Loucy (cell line): Measurements from ENCODE around the gene FGGY.

ENCODE experiments used
- H2AFZ ChIP-seq: fragments of 200-600 bp; sonication (generic); 2 replicates; pipeline ENCODE4 v1.6.0; 2016; ENCODE audit warnings: antibody characterized with exemption, mild to moderate bottlenecking, low read length, moderate library complexity
- H3F3A ChIP-seq: fragments of 200-600 bp; 2 replicates; pipeline ENCODE4 v1.6.0; 2016; ENCODE audit warnings: antibody characterized with exemption, low read depth, mild to moderate bottlenecking
- H3K27me3 ChIP-seq: fragments of 200-600 bp; sonication (generic); 2 replicates; pipeline ENCODE4 v1.6.1; 2014; ENCODE audit warnings: low read length, mild to moderate bottlenecking; ENCODE audit not compliant: insufficient read depth, poor library complexity, severe bottlenecking
- H3K36me3 ChIP-seq: fragments of 200-600 bp; sonication (generic); 2 replicates; pipeline ENCODE4 v1.6.1; 2016; ENCODE audit warnings: low read length; ENCODE audit not compliant: insufficient read depth
- H3K4me1 ChIP-seq: fragments of 200-600 bp; sonication (generic); 2 replicates; pipeline ENCODE4 v1.5.1; 2014; ENCODE audit warnings: low read length, mild to moderate bottlenecking; ENCODE audit not compliant: insufficient read depth, poor library complexity, severe bottlenecking
- H3K4me2 ChIP-seq: fragments of 200-600 bp; sonication (generic); 2 replicates; pipeline ENCODE4 v1.6.0; 2014; ENCODE audit warnings: antibody characterized with exemption, low read length, low read depth, mild to moderate bottlenecking; ENCODE audit not compliant: poor library complexity, severe bottlenecking
- H3K4me3 ChIP-seq: fragments of 200-600 bp; sonication (generic); 2 replicates; pipeline ENCODE4 v1.5.1; 2014; ENCODE audit warnings: low read length, mild to moderate bottlenecking, mixed read lengths; ENCODE audit not compliant: poor library complexity, severe bottlenecking
- H3K79me2 ChIP-seq: fragments of 200-600 bp; sonication (generic); 2 replicates; pipeline ENCODE4 v1.6.1; 2014; ENCODE audit warnings: low read length; ENCODE audit not compliant: insufficient read depth
- H3K9ac ChIP-seq: fragments of 200-600 bp; sonication (generic); 2 replicates; pipeline ENCODE4 v1.6.0; 2014; ENCODE audit warnings: mild to moderate bottlenecking, low read depth, low read length, moderate library complexity; ENCODE audit not compliant: poor library complexity, severe bottlenecking
- H3K9me2 ChIP-seq: fragments of 200-600 bp; sonication (generic); replicated peaks from 2 replicates; pipeline ENCODE4 v1.6.1; 2016; ENCODE audit warnings: low read depth, low read length, mixed read lengths
- H3K9me3 ChIP-seq: fragments of 200-600 bp; sonication (generic); 2 replicates; pipeline ENCODE4 v1.6.1; 2014; ENCODE audit warnings: mild to moderate bottlenecking, antibody characterized with exemption, low read length, low read depth; ENCODE audit not compliant: insufficient read depth
- H4K20me1 ChIP-seq: fragments of 200-600 bp; sonication (generic); 2 replicates; pipeline ENCODE4 v1.6.0; 2014; ENCODE audit warnings: antibody characterized with exemption, low read length, mild to moderate bottlenecking; ENCODE audit not compliant: insufficient read depth, poor library complexity, severe bottlenecking
- EZH2phosphoT487 ChIP-seq: fragments of 200-600 bp; IDR thresholded peaks from 2 replicates; pipeline ENCODE4 v1.6.1; 2018; ENCODE audit warnings: antibody characterized with exemption, mild to moderate bottlenecking, moderate library complexity, borderline replicate concordance
- TF ChIP-seq, protein P1 (sequence below): fragments of 200-600 bp; sonication (generic); conservative IDR thresholded peaks from 2 replicates; pipeline ENCODE4 v1.5.1; 2014; ENCODE audit warnings: mild to moderate bottlenecking, antibody characterized with exemption, low read length

Gene FGGY

DNA sequence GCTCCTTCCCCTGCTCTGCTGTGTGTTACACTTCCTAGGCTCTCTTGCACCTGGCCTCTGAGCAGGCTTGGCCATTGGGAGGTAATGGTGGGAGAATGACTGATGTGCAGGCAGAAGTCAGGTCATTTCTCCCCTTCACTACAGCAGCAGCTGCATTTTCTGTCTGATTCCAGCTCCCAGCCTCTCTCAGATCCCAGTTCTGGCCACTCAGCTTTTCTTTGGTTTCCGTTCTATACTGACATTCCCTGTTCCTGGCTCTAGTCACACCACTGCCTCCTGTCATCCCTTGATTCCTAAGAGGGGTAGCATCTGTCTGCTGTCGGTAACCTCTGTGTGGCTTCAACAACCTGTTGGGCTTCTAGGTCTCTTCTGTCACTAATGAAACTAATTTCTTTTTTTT lies 390.2 kb downstream of the FGGY start:
- Histone ChIP-seq H3K9ac (no peak overlapping the region), H4K20me1 (no peaks in the 10 kb centered on the region), H3F3A (no peaks in the 10 kb centered on the region), H3K9me3 (no peaks in the 10 kb centered on the region), H3K27me3 (no peaks in the 10 kb centered on the region), H3K36me3 (no peaks in the 10 kb centered on the region), H2AFZ (no peak overlapping the region), H3K9me2 (no peaks in the 10 kb centered on the region), H3K4me1 (no peaks in the 10 kb centered on the region), H3K79me2 (no peaks in the 10 kb centered on the region), H3K4me3 (no peak overlapping the region), H3K4me2 (no peak overlapping the region)
- TF ChIP-seq EZH2phosphoT487: no peak
- TF ChIP-seq, protein P1, sequence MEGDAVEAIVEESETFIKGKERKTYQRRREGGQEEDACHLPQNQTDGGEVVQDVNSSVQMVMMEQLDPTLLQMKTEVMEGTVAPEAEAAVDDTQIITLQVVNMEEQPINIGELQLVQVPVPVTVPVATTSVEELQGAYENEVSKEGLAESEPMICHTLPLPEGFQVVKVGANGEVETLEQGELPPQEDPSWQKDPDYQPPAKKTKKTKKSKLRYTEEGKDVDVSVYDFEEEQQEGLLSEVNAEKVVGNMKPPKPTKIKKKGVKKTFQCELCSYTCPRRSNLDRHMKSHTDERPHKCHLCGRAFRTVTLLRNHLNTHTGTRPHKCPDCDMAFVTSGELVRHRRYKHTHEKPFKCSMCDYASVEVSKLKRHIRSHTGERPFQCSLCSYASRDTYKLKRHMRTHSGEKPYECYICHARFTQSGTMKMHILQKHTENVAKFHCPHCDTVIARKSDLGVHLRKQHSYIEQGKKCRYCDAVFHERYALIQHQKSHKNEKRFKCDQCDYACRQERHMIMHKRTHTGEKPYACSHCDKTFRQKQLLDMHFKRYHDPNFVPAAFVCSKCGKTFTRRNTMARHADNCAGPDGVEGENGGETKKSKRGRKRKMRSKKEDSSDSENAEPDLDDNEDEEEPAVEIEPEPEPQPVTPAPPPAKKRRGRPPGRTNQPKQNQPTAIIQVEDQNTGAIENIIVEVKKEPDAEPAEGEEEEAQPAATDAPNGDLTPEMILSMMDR: no peak

DNA sequence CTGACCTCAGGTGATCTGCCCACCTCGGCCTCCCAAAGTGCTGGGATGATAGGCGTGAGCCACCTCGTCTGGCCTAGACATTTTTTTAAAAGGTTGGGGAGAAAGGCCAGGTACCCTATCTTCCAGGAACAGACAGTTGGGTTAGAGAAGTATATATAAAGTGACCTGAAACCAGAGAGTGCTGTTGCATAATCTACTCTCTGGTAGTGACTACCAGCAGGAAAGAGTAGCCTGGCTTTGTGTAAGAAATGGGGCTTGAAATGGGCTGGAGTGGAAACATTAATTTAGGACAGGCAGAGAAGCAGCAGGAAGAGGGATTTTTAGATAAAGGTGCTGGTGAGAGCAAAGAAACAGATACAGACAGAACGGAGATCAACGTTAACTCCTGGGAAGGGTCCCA lies 392.1 kb downstream of the FGGY start:
- Histone ChIP-seq H3K4me2 (no peak overlapping the region), H2AFZ (no peak overlapping the region), H3K27me3 (no peaks in the 10 kb centered on the region), H3K9ac (no peak overlapping the region), H3K36me3 (no peaks in the 10 kb centered on the region), H3K4me1 (no peaks in the 10 kb centered on the region), H4K20me1 (no peaks in the 10 kb centered on the region), H3K4me3 (no peak overlapping the region), H3K9me2 (no peaks in the 10 kb centered on the region), H3K9me3 (no peaks in the 10 kb centered on the region), H3K79me2 (no peaks in the 10 kb centered on the region), H3F3A (no peaks in the 10 kb centered on the region)
- TF ChIP-seq, protein P1: no peak
- no peak for TF ChIP-seq EZH2phosphoT487

DNA sequence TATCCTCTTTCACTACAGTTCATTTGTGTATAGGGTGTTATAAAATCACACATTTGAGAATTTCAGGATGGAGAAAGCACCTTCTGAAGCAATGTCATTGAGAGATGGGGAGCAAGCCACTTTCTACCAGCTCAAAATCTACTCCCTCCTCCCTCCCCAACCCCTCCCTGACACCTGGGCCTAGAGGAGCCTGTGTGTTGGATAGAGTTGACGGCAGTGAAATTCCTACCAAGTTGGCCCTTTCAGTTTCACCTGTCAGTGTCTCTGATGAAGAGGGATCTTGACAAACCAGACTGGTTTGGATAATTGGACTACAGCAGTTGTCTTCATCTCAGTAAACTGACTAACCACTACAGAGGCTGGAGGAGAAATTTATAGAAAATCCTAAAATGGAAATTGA lies 392.8 kb downstream of the FGGY start:
- no peaks in the 10 kb centered on the region for H3K4me1 ChIP-seq
- no peak overlapping the region for H2AFZ ChIP-seq
- no peak for TF ChIP-seq EZH2phosphoT487
- H3K79me2 ChIP-seq: no peaks in the 10 kb centered on the region
- no peaks in the 10 kb centered on the region for H3K9me2 ChIP-seq
- H3K9ac ChIP-seq: no peak overlapping the region
- H3K27me3 ChIP-seq: no peaks in the 10 kb centered on the region
- no peak overlapping the region for H3K4me3 ChIP-seq
- no peaks in the 10 kb centered on the region for H3F3A ChIP-seq
- no peaks in the 10 kb centered on the region for H3K36me3 ChIP-seq
- no peak overlapping the region for H3K4me2 ChIP-seq
- no peaks in the 10 kb centered on the region for H4K20me1 ChIP-seq
- no peaks in the 10 kb centered on the region for H3K9me3 ChIP-seq

DNA sequence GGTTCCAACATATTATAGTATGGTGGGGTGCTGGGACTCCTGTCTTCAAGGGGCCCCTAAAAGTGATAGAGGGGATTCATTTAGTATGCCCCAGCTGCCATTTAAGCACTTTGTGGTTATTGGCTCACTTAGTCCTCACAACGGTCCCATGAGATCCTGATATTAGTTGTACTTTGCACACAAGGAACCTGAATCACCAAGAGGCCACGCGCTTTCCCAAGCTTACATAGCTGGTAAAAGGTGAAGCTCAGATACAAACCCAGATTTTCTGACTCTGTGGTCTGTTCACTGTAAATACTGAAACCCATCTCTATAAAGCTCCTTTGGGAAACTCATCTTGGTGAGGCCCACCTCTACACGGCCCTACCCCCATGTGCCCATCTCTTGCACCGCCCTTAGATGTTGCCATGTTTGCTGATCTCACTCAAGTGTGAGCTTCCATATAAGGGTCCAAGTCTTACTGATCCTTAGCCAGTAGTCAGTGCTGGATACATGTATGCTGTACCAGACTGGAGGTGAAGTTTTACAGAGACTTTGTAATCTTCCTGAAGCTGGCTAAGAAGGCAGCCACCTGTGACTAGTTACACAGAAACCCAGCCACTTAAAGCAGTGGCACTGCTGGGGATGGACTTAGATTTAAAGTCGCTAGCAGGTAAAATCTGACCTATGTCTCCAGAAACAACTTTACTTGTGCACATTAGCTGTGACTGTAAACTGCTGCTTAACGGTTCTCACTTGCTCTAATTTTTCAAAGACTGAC lies 393.5 kb downstream of the FGGY start:
- Histone ChIP-seq H3K4me3 (no peak overlapping the region), H3F3A (no peaks in the 10 kb centered on the region), H3K4me2 (no peak overlapping the region), H3K9me2 (no peaks in the 10 kb centered on the region), H2AFZ (no peak overlapping the region), H3K9me3 (no peaks in the 10 kb centered on the region), H3K79me2 (no peaks in the 10 kb centered on the region), H3K27me3 (no peaks in the 10 kb centered on the region), H3K4me1 (no peaks in the 10 kb centered on the region), H3K36me3 (no peaks in the 10 kb centered on the region), H4K20me1 (no peaks in the 10 kb centered on the region), H3K9ac (no peak overlapping the region)
- TF ChIP-seq EZH2phosphoT487: no peak
- TF ChIP-seq, protein P1: no peak
